Measurements from ENCODE around the gene ARHGAP26. TPM values are rescaled to one million over a fixed set of nuclear protein-coding genes. Genes with fewer than 3 reads are reported as not detected.
"Not testable (repeated sequence)": the region's sequence is repeated elsewhere in the genome, so short reads cannot be mapped to it uniquely, and the experiment has no call there.

ARHGAP26 gene
- total RNA-seq, 1 experiment from 2014 or later, result 5.9 TPM

DNA sequence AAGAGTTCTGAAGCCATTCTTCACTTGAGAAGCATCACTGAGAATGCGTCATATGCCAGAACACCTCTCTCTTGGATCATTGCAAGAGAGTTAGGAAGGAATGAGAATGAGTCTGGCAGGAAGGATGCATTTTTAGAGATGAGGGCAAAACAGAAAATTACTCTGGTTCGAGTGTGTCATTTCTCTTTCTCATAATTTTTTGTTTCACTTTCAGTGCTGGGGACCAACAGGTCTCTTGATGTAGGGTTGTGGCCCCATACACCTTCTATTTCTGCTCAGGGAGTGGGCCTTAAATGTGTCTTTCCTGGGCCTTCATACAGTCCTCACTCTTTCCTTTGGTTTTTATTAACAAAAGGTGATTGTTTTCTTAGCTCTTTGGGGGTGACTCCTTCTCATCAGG lies 330.9 kb downstream of the ARHGAP26 start:
- H3K27me3 ChIP-seq (ENCODE audit: control insufficient read depth, insufficient read depth, low read length), result no peaks in the 10 kb centered on the region
- H3K4me3 ChIP-seq (ENCODE audit: insufficient read depth, low read depth, low read length), result no peak overlapping the region
- H3K36me3 ChIP-seq (replicated peaks; ENCODE audit: control insufficient read depth, insufficient read depth, low read length), result no peaks in the 10 kb centered on the region
- DNase-seq, result no peak

DNA sequence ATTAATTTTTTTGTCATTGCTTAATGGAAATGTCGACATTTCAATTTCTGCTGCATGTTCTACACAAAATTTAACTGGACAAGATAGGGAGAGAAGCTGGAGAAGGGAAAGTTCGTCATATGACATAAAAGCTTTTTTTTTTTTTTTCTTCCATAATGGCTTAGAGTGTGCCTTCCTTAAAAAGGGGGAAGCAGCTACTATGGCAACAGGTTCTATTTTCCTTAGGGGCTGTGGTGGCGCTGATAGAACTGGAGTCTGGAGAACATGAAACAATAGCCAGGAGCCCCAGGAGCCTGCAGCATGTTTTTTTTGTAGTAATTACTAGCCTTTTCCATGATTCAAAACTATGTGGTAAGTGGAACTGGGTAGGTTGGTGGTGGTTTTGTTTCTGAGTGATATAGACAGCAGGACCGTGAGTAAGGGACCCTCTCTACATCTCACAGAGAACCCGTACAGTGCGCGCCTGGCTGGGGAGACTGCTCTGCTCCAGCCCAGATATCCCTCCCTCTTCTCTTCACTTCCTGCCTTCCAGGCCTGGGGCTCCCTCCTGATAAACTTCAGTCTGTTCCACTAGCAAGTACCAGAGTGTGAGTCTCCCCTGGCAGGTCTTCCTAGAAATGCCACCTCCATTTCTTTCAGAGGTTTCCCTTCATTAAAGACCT lies 331.7 kb downstream of the ARHGAP26 start:
- Histone ChIP-seq H3K4me3 (ENCODE audit: insufficient read depth, low read depth, low read length) (no peak overlapping the region), H3K27me3 (ENCODE audit: control insufficient read depth, insufficient read depth, low read length) (no peaks in the 10 kb centered on the region), H3K36me3 (replicated peaks; ENCODE audit: control insufficient read depth, insufficient read depth, low read length) (no peaks in the 10 kb centered on the region)
- no peak for DNase-seq

DNA sequence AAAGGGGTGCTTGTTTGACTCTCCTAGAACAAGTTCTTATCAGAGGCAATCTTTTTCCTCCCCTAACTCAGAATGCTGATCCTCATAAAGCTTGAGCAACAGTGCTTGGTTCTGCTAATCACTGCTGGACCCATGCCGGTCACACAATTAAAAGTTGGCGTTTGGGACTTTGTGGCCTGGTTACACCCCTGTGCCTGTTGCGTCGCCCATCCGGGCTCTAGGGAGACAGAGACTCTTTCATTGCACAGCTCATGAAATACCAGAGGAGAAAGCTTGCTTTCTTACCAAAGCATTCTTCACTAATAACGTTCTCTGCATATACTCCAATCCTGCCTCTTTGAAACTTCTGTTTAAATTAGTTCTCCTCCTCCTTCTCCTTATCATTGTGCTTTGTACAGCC lies 332.2 kb downstream of the ARHGAP26 start:
- no peak for DNase-seq
- H3K27me3 ChIP-seq (ENCODE audit: control insufficient read depth, insufficient read depth, low read length), result no peaks in the 10 kb centered on the region
- H3K4me3 ChIP-seq (ENCODE audit: insufficient read depth, low read depth, low read length), result no peak overlapping the region
- no peaks in the 10 kb centered on the region for H3K36me3 ChIP-seq (replicated peaks; ENCODE audit: control insufficient read depth, insufficient read depth, low read length)

DNA sequence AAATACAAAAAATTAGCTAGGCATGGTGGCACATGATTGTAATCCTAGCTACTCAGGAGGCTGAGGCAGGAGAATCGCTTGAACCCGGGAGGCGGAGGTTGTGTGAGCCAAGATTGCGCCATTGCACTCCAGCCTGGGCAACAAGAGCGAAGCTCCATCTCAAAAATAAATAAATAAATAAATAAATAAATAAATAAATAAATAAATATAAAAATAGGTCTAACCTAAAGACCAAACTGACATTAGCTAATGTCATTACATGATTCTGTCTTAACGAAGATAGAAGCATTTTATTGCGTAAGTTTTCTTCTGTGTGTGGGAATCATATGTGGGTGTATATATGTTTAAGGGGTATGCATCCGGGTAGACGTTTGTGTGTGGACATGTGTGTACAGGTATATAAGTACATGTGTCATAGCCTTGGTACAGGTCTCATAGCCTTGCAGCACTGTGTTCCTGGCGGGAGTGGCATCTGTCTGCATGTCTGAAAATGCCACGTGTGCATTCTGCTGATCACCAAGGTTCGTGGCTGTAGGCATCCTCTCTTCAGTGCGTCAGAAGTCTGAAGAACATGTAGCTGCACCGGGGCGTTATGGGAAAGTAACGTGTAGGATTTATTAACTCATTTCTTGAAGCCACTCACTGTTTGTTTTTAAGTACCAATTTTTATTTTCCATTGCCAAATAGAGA lies 335.2 kb downstream of the ARHGAP26 start:
- no peak for DNase-seq
- Histone ChIP-seq H3K36me3 (replicated peaks; ENCODE audit: control insufficient read depth, insufficient read depth, low read length) (no peaks in the 10 kb centered on the region), H3K27me3 (ENCODE audit: control insufficient read depth, insufficient read depth, low read length) (no peaks in the 10 kb centered on the region), H3K4me3 (ENCODE audit: insufficient read depth, low read depth, low read length) (no peak overlapping the region)

DNA sequence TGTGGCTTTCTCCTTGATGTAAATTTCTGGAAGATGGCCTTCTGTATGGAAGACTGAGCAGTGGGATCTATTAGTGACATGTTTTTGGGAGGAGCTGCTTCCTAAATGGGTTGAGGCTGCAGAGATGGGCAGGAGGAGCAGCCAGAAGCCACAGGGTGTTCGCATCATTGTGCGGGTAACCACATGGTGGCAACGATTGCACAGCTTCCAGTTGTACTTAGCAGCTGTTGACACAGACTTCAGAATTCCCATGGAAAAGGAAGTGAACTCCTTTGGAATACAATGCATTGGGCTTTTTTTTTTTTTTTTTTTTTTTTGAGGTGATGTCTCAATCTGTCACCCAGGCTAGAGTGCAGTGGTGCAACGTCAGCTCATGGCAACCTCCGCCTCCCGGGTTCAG lies 336.0 kb downstream of the ARHGAP26 start:
- Histone ChIP-seq H3K27me3 (ENCODE audit: control insufficient read depth, insufficient read depth, low read length) (no peaks in the 10 kb centered on the region), H3K4me3 (ENCODE audit: insufficient read depth, low read depth, low read length) (no peak overlapping the region), H3K36me3 (replicated peaks; ENCODE audit: control insufficient read depth, insufficient read depth, low read length) (no peaks in the 10 kb centered on the region)
- DNase-seq, result no peak

DNA sequence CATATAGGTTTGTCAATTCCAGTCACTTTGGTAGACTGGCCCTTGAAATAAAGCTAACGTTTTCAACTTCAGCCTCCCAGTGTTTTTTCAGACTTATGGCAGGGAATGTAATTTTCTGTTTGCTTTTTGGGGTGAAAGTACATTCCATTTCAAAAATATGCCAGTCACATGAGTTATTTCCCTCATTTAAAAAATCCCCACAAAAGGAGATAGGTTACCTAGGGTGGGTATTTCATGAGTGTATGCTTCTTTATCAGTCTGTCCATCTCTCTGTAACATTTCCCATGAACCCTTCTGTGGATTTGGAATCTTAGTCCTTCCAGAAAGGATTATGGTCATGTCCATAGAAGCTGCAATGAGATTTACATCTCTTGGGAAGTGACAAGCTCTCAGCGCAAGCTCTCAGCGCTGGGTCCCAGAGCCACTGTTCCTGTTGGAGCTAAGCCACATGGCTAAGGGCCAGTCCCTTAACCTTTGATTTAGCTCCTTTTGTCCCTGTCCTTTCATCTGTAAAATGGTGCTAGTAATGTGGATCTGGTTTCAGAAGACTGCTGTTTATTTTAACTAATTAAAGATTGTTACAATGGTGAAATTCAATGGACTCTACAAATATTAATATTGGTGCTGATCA lies 338.4 kb downstream of the ARHGAP26 start:
- H3K36me3 ChIP-seq (replicated peaks; ENCODE audit: control insufficient read depth, insufficient read depth, low read length), result no peaks in the 10 kb centered on the region
- no peaks in the 10 kb centered on the region for H3K27me3 ChIP-seq (ENCODE audit: control insufficient read depth, insufficient read depth, low read length)
- no peak overlapping the region for H3K4me3 ChIP-seq (ENCODE audit: insufficient read depth, low read depth, low read length)
- DNase-seq, result no peak

DNA sequence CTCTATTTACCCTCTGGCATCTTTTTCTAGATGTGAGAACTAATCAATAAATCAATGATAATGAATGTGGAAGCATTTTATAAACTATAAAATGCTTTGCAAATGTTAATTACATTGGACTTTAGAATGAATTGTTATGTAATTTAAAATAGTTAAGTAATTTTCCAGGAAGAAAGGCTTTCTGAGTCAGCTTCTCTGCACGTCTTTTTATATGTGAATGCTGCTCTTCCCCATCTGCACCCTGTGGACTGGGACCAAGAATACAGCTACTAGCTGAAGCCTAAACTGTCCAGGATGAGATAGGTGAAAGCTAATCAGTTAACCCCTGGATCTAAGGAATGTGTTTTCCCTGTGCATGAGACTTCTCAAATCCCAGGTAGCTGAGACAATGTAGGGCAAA lies 340.4 kb downstream of the ARHGAP26 start:
- H3K36me3 ChIP-seq (replicated peaks; ENCODE audit: control insufficient read depth, insufficient read depth, low read length), result no peaks in the 10 kb centered on the region
- H3K27me3 ChIP-seq (ENCODE audit: control insufficient read depth, insufficient read depth, low read length), result no peaks in the 10 kb centered on the region
- no peak overlapping the region for H3K4me3 ChIP-seq (ENCODE audit: insufficient read depth, low read depth, low read length)
- peak; percentile 14 for DNase-seq

DNA sequence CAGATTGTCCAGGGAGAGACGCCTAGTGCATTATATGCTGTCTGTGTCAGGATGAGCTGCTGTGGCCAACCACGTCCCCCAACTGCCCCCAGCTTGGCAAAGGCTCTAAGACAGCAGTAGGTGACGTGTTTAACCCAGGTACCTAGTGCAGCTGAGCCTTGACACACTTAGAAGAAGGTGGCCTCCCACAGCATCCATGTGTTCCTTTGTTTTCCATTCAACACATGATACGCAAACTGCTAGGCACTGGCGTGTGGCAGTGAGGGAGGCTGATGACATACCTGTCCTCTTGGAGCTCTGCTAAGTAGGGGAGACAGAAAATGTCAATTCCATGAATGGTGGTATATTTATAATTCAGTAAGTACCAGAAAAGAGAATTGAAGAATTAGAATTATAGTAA lies 341.6 kb downstream of the ARHGAP26 start:
- no peaks in the 10 kb centered on the region for H3K36me3 ChIP-seq (replicated peaks; ENCODE audit: control insufficient read depth, insufficient read depth, low read length)
- DNase-seq, result no peak
- H3K27me3 ChIP-seq (ENCODE audit: control insufficient read depth, insufficient read depth, low read length), result no peaks in the 10 kb centered on the region
- H3K4me3 ChIP-seq (ENCODE audit: insufficient read depth, low read depth, low read length), result no peak overlapping the region

DNA sequence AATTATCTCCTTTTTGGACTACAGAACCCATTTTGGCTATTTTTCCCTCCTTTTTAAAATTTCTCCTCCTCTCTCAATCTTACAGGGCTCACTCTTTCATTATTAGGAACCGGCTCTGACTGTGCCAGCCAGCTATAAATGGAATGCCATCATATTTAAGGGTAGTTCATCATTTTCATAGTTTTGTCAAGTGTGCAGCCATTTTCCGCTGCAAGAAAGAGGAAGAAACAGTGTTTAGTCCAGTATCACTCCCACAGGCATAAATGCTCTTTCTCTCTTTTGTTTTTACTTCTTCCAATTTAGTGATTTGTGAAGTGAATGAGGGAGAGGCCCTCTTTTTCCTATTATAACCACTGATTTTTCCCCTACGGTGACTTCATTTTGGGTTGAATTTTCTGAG lies 343.3 kb downstream of the ARHGAP26 start:
- DNase-seq, result no peak
- no peaks in the 10 kb centered on the region for H3K27me3 ChIP-seq (ENCODE audit: control insufficient read depth, insufficient read depth, low read length)
- no peak overlapping the region for H3K4me3 ChIP-seq (ENCODE audit: insufficient read depth, low read depth, low read length)
- no peaks in the 10 kb centered on the region for H3K36me3 ChIP-seq (replicated peaks; ENCODE audit: control insufficient read depth, insufficient read depth, low read length)

DNA sequence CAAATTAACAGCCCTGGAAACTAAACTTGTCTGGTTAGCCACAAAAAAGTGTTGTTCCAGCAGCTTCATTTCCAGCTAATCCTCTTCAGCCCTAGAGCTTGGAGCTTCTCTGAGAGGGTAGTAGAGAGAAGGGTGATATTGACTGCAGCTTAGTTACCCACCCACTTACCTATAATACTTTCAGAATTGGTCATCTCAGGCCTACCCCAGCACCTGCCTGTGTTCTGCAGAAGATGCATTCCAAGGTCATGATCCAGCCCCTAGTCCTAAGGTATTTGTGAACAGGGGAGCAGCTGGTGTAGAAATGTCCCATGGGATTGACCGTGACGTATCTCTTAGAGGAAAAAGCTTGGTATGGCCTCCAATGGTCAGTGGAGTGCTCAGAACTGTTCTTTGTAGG lies 344.3 kb downstream of the ARHGAP26 start:
- H3K4me3 ChIP-seq (ENCODE audit: insufficient read depth, low read depth, low read length), result no peak overlapping the region
- H3K36me3 ChIP-seq (replicated peaks; ENCODE audit: control insufficient read depth, insufficient read depth, low read length), result no peaks in the 10 kb centered on the region
- no peak for DNase-seq
- no peaks in the 10 kb centered on the region for H3K27me3 ChIP-seq (ENCODE audit: control insufficient read depth, insufficient read depth, low read length)

DNA sequence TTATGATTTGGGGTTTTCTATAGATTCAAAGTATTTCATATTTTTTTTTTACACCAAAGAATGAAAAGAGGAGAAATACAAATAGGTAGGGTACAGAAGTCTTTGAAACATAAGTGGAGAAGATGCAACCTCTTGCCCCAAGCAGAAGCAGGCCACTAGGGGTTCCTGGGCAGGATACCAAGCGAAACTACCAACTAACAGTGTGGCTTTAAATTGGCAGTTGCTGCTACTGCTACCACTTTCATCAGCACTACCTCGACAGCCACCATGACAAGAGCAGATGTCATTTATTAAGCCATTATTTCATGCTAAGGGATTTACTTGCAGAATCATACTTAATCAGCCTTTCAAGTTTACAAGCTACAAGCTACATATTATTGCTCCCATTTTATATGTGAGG lies 345.2 kb downstream of the ARHGAP26 start:
- no peaks in the 10 kb centered on the region for H3K27me3 ChIP-seq (ENCODE audit: control insufficient read depth, insufficient read depth, low read length)
- no peaks in the 10 kb centered on the region for H3K36me3 ChIP-seq (replicated peaks; ENCODE audit: control insufficient read depth, insufficient read depth, low read length)
- no peak for DNase-seq
- no peak overlapping the region for H3K4me3 ChIP-seq (ENCODE audit: insufficient read depth, low read depth, low read length)

DNA sequence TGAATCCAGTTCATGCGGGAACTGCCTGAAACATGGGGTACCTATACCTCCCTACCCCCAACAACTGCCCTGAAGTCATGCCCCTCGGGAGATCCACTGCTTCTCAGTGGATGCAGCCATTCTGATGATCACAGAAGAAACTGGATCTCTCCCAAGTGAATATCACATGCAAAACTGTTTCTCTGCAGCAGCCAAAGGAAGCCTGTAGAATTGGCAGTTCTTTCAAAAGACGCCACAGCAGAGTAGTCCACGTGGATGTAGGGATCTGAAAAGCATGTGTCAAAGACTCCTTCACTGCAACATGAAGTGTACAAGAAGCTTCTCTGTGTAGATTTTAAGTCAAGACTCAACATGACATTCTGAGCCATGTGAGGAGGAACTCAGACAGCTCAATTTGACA lies 346.6 kb downstream of the ARHGAP26 start:
- Histone ChIP-seq H3K4me3 (ENCODE audit: insufficient read depth, low read depth, low read length) (no peak overlapping the region), H3K27me3 (ENCODE audit: control insufficient read depth, insufficient read depth, low read length) (no peaks in the 10 kb centered on the region), H3K36me3 (replicated peaks; ENCODE audit: control insufficient read depth, insufficient read depth, low read length) (no peaks in the 10 kb centered on the region)
- DNase-seq, result no peak

DNA sequence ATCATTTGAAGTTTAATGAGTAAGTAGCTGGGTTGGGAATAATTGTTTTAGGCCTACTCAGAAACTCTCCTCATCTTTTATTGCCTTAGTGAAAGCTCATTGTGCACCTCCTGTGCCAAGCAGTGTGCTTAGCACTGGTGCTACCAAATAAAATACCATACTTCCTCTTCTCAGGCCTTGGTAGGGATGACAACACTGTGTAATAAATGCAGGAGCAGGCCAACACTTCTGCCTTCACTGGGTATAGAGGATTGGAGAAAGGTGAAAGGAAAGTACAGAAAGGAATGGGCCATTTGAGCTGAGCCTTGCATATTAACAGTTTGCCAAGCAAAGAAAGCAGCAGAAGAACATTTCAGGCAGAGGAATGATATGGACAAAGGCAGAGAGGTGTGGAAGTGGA lies 347.6 kb downstream of the ARHGAP26 start:
- Histone ChIP-seq H3K36me3 (replicated peaks; ENCODE audit: control insufficient read depth, insufficient read depth, low read length) (no peaks in the 10 kb centered on the region), H3K4me3 (ENCODE audit: insufficient read depth, low read depth, low read length) (no peak overlapping the region), H3K27me3 (ENCODE audit: control insufficient read depth, insufficient read depth, low read length) (no peaks in the 10 kb centered on the region)
- no peak for DNase-seq

DNA sequence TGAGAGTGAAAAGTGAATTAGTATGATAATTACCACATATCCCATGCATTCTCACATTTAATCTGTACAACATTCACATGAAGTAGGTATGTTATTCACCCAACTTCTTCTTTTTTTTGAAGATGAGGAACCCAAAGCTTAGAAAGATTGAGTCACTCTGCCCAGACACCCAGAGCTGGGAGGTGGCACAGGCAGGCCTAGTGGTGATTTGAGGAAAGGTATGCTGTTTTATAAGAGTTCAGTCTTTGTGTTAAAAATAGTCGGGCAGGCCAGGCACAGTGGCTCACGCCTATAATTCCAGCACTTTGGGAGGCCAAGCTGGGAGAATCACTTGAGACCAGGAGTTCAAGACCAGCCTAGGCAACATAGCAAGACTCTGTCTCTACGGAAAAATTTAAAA lies 348.0 kb downstream of the ARHGAP26 start:
- no peak for DNase-seq
- no peak overlapping the region for H3K4me3 ChIP-seq (ENCODE audit: insufficient read depth, low read depth, low read length)
- no peaks in the 10 kb centered on the region for H3K36me3 ChIP-seq (replicated peaks; ENCODE audit: control insufficient read depth, insufficient read depth, low read length)
- no peaks in the 10 kb centered on the region for H3K27me3 ChIP-seq (ENCODE audit: control insufficient read depth, insufficient read depth, low read length)

DNA sequence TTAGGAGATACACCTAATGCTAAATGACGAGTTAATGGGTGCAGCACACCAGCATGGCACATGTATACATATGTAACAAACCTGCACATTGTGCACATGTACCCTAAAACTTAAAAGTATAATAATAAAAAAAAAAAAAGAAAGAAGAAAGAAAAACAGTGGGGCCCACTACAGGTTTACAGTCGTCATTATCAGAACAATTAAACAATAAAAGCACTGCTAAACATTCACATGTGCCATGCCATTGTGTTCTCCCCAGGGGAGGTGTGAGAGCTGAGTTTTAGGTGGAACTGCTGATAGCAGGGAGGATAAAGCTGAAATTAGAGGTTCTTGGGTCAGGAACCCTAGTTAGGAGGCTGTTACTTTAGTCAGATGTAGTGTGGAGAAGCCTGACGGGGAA lies 348.6 kb downstream of the ARHGAP26 start:
- H3K4me3 ChIP-seq (ENCODE audit: insufficient read depth, low read depth, low read length); H3K27me3 ChIP-seq (ENCODE audit: control insufficient read depth, insufficient read depth, low read length); H3K36me3 ChIP-seq (replicated peaks; ENCODE audit: control insufficient read depth, insufficient read depth, low read length); DNase-seq: not testable (repeated sequence)

Measured in H7 (cell line).